WERI-Rb-1 (cell line): Measurements from ENCODE around the gene PDHX.

ENCODE experiments used
- DNase-seq: peaks from one replicate; pipeline ENCODE4 v3.0.0-alpha.2; 2020
- H3K27ac ChIP-seq: fragments of 250-450 bp; sonication (Bioruptor Pico); 2 replicates; pipeline ENCODE4 v1.5.1; 2020; ENCODE audit warnings: mild to moderate bottlenecking, moderate library complexity
- H3K27me3 ChIP-seq: fragments of 250-450 bp; sonication (Bioruptor Pico); 2 replicates; pipeline ENCODE4 v1.5.1; 2021; ENCODE audit warnings: mild to moderate bottlenecking, low read depth, moderate library complexity; ENCODE audit not compliant: insufficient read depth, severe bottlenecking
- H3K36me3 ChIP-seq: fragments of 250-450 bp; sonication (Bioruptor Pico); 2 replicates; pipeline ENCODE4 v1.5.1; 2020; ENCODE audit warnings: mild to moderate bottlenecking, moderate library complexity
- H3K4me3 ChIP-seq: 2 replicates; pipeline ENCODE4 v1.5.1; 2011; ENCODE audit warnings: low read depth, mild to moderate bottlenecking, control low read depth, low read length
- H3K9me3 ChIP-seq: fragments of 250-450 bp; sonication (Bioruptor Pico); 2 replicates; pipeline ENCODE4 v1.5.1; 2021; ENCODE audit warnings: mild to moderate bottlenecking, moderate library complexity; ENCODE audit not compliant: severe bottlenecking
- TF ChIP-seq, protein P1 (sequence below): IDR thresholded peaks from 2 replicates; pipeline ENCODE4 v1.5.1; 2011; ENCODE audit warnings: low read depth, mild to moderate bottlenecking, control low read depth, inconsistent platforms, low read length

PDHX gene

DNA sequence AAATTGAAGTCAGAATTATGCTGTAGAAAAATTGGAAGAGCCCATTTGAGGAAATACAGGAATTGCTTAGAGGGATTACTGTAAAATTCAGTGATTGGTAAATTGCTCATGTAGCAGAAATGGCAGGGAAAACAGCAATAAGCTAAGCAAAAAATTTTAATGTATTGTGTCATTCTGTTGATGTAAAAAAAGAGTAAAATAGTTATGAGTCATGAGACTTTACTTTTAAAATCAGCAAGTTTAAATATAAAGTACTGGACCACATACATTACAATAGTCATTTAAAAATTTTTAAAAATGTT lies 10.4 kb downstream of the PDHX start:
- no peaks in the 10 kb centered on the region for H3K9me3 ChIP-seq
- no peak overlapping the region for H3K27ac ChIP-seq
- TF ChIP-seq, protein P1, sequence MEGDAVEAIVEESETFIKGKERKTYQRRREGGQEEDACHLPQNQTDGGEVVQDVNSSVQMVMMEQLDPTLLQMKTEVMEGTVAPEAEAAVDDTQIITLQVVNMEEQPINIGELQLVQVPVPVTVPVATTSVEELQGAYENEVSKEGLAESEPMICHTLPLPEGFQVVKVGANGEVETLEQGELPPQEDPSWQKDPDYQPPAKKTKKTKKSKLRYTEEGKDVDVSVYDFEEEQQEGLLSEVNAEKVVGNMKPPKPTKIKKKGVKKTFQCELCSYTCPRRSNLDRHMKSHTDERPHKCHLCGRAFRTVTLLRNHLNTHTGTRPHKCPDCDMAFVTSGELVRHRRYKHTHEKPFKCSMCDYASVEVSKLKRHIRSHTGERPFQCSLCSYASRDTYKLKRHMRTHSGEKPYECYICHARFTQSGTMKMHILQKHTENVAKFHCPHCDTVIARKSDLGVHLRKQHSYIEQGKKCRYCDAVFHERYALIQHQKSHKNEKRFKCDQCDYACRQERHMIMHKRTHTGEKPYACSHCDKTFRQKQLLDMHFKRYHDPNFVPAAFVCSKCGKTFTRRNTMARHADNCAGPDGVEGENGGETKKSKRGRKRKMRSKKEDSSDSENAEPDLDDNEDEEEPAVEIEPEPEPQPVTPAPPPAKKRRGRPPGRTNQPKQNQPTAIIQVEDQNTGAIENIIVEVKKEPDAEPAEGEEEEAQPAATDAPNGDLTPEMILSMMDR, result no peak
- DNase-seq, result no peak
- no peaks in the 10 kb centered on the region; the same call in 1 of the 2 replicates for H3K36me3 ChIP-seq
- H3K4me3 ChIP-seq, result no peak overlapping the region
- H3K27me3 ChIP-seq, result no peaks in the 10 kb centered on the region

DNA sequence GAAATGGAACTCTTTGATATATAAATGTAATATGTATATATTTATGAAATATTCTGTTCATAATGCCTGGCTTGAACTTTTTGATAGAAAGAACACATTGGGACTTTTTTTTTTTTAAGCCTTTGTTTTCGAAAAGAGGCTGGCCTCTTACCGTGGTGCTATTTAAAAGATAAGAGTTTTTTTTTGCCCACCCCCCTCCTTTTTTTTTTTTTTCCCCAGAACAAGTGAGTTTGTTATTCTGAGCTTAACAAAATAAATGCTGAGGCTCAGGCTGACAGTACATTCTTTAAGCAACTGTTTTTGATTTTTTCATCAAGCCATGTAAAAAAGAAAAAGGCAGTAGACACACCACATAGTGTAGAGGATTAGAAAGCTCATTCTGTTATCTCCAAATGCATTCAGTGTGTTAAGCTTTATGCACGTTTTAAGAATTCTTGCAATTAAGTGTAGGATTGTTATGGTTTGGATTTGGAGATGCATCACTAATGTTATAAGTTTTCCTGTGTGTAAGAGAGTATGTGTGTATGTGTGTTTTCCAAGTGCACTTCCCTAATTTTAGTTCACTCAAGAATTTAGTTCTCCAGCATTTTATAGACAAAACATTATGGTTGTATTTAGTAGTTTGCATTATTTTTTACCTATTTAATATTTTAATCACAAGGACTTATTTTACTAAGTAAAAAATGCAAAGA lies 12.0 kb downstream of the PDHX start:
- Histone ChIP-seq H3K9me3 (no peaks in the 10 kb centered on the region), H3K36me3 (peaks cover 7% of the 10 kb centered on the region), H3K27ac (no peak overlapping the region), H3K4me3 (no peak overlapping the region), H3K27me3 (no peaks in the 10 kb centered on the region)
- no peak for DNase-seq
- TF ChIP-seq, protein P1, result no peak

DNA sequence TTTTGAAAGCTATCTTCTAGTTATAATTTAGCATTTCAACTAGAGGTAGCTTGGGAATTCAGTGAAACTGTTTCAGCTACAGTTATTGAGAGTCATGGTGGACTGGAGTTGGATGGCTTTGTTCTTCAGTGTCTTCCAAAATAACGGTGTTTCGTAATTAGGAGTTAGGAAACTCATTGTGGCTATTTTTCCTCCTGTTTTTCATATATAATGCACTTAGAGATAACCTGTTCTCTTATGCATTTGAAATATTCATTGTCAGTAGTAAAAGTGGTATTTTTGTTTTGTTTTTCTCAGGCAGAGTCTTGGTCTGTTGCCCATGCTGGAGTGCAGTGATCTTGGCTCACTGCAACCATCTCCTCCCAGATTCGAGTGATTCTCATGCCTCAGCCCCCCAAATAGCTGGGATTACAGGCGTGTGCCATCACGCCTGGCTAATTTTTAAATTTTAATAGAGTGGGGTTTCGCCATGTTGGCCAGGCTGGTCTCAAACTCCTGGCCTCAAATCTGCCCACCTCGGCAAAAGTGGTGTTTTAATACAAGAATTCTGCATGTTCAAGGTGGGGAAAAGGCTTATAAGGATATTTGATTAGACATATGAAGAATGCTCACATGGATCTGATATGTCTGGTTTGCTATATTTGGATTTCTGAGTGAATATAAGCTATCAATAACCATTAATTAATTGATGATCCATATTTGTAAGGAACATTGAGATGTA lies 12.7 kb downstream of the PDHX start:
- Histone ChIP-seq H3K27ac (no peak overlapping the region), H3K4me3 (no peak overlapping the region), H3K36me3 (peaks cover 7% of the 10 kb centered on the region), H3K27me3 (no peaks in the 10 kb centered on the region), H3K9me3 (no peaks in the 10 kb centered on the region)
- TF ChIP-seq, protein P1, result no peak
- no peak for DNase-seq

DNA sequence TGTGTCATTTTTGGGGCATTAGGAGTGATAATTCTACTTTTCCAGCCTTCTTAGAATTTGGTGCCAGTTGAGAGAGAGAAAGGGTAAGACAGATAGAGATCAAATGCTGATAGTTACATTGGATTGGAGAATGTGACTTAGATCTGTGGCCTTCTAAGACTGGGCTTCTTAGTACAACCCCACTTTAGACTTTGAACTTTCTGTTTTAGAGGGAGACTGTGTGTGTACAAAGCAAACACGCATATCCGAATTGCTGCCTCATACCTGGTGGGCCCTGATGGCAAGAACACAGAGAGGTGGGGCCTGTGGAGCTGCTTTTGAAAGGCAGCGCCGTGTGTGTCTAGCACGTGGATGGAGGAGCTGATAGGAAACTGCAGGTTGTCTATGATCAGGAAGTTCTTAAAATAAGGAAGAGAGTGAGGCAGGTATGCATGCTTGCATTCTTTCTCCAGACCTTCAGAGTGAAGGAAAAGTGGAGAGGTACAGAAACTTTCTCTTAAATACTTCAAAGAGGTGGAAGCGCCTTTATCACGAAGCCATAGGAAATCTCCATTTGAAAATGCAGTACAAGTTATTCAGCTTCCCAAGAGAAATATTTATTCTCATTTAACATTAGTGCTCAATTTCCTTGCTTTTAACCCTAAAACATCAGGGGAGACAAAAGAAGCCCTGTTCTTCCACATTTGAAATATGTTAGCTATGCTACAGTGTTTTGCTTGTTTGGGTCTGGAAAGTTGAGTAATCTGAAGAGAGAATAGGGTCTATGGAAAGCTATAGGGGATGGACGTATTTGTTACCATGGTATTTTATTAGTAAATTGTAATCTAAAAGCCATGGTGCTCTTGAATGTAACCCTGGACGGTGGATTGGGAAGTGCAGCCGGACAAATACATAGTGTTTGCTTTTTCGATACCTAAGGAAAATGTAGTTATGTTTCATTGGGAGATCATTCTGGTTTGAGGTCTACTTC lies 13.7 kb downstream of the PDHX start:
- peaks cover 7% of the 10 kb centered on the region for H3K36me3 ChIP-seq
- no peak overlapping the region for H3K4me3 ChIP-seq
- H3K27ac ChIP-seq, result no peak overlapping the region
- no peak for DNase-seq
- H3K27me3 ChIP-seq, result no peaks in the 10 kb centered on the region
- H3K9me3 ChIP-seq, result no peaks in the 10 kb centered on the region
- TF ChIP-seq, protein P1, result no peak

DNA sequence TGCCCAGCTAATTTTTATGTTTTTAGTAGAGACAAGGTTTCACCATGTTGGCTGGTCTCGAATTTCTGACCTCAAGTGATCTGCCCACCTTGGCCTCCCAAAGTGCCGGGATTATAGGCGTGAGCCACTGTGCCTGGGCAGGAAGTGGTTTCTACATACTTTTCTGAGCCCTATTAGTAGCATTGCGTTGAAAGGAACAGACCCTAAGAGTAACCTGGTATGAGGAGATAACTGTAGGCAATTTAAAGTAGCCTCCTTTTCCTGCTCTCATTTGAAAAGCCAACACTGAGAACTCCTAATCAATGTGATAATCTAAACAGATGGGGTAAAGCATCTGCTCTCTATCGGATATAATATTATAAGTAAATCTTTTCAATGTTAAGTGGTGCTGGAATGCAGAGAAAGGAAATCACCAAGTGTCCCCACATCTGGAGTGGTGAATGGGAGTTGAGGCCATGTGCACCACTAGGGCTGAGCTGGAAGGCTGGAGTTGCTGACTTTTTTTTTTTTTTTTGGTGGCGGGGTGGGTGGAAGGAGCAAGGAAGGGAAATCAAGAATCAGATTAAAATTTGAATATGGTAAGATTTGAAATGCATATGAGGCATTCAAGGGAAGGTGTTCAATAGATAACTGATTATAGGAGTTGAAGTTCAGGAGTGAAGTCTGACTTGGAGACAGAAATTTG lies 20.7 kb downstream of the PDHX start:
- Histone ChIP-seq H3K27ac (no peak overlapping the region), H3K36me3 (peaks cover 9% of the 10 kb centered on the region), H3K4me3 (no peak overlapping the region)

More for the DNA sequence above, 20.7 kb downstream of the PDHX start:
- H3K27me3 ChIP-seq, result no peaks in the 10 kb centered on the region
- DNase-seq, result no peak
- TF ChIP-seq, protein P1, result no peak
- no peaks in the 10 kb centered on the region for H3K9me3 ChIP-seq
